Measurements from ENCODE around the gene TNS1.

TNS1 gene

DNA sequence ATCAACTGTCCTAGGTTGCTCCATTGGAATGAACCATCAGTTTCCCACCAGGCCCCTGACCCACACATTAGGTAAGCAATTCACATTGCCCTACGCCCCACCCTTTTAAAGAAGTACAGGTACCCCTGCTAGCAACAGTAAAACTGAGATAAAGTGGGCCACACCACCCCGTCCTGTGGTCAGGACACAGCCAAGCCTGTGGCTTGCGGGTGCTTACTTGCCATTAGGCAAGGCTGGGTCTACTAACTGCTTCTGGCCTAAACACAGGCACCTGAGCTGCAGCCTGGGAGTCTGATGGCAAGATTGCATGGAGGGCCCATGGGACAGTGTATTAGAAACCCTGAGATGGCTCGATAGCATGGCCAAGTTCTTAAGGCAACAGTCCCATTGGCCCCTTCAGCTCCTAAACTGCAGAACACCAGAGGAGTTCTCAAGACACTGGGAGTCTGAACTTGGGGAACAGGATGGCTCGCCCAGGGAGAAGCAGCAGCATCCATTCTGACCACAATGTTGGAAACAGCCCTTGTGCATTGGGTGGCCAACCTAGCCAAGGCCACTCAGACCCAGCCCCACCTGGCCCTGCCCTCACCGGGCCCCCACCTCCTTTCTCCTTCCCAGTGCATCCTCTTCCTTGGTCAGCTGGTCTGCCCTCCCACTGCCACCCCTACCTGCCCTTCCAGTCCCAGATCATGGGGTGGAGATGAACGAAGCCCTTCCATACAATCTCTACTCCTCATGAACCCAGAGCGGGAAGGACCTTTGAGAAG is 177.1 kb downstream of the TNS1 start:
- H3K4me3 ChIP-seq (replicated peaks; ENCODE audit: insufficient read depth, low read length): no peak overlapping the region
- DNase-seq (ENCODE audit: low read depth in 1 of 2, low spot score in 1 of 2): no peak
- H3K27me3 ChIP-seq (ENCODE audit: insufficient read depth, poor library complexity, severe bottlenecking): no peaks in the 10 kb centered on the region
- TF ChIP-seq CTCF (IDR thresholded peaks at IDR 0.05; ENCODE audit: insufficient read depth, low read length): no peak
- no peak for TF ChIP-seq SPI1 (IDR thresholded peaks at IDR 0.05; ENCODE audit: borderline replicate concordance, low read depth)
- no peak overlapping the region for H3K27ac ChIP-seq (replicated peaks)

- no peak for DNase-seq (ENCODE audit: low read depth in 1 of 2, low spot score in 1 of 2)
- H3K4me3 ChIP-seq (replicated peaks; ENCODE audit: insufficient read depth, low read length): no peak overlapping the region
- TF ChIP-seq SPI1 (IDR thresholded peaks at IDR 0.05; ENCODE audit: borderline replicate concordance, low read depth) (no peak), POLR2AphosphoS5 (IDR thresholded peaks at IDR 0.05; ENCODE audit: low read depth) (no peak), CTCF (IDR thresholded peaks at IDR 0.05; ENCODE audit: insufficient read depth, low read length) (no peak), GABPA (IDR thresholded peaks at IDR 0.05; ENCODE audit: low read depth) (no peak), REST (IDR thresholded peaks at IDR 0.05; ENCODE audit: insufficient replicate concordance, low read depth) (no peak)
- no peaks in the 10 kb centered on the region for H3K27me3 ChIP-seq (ENCODE audit: insufficient read depth, poor library complexity, severe bottlenecking)
- no peak overlapping the region for H3K27ac ChIP-seq (replicated peaks)
Observed at GRCh38 chr2:217824223-217824622, 178.6 kb downstream of the TNS1 start.

DNA sequence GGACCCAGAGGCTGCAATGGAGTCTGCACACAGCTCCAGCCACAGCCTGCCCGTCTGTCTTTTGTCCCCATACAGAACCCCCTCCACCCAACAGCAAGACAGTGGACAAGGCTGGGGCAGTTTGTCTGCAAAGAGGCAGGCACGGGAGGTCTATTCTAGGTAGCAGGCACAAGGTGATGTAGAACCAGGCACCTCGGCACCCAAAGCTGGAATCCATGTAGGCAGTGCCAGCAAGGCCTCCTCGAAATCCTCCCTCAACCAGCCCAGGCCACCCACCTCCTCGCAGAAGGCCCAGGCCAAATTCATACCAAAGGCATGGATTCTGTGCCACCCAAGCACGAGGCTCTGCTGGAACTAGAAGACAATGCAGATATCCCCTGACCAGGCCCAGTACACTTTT is 179.2 kb downstream of the TNS1 start:
- TF ChIP-seq CTCF (IDR thresholded peaks at IDR 0.05; ENCODE audit: insufficient read depth, low read length): no peak
- DNase-seq (ENCODE audit: low read depth in 1 of 2, low spot score in 1 of 2): no peak
- Histone ChIP-seq H3K4me3 (replicated peaks; ENCODE audit: insufficient read depth, low read length) (no peak overlapping the region), H3K27ac (replicated peaks) (no peak overlapping the region), H3K27me3 (ENCODE audit: insufficient read depth, poor library complexity, severe bottlenecking) (no peaks in the 10 kb centered on the region)

- TF ChIP-seq REST (IDR thresholded peaks at IDR 0.05; ENCODE audit: insufficient replicate concordance, low read depth): no peak
- no peak for TF ChIP-seq CTCF (IDR thresholded peaks at IDR 0.05; ENCODE audit: insufficient read depth, low read length)
- no peak for TF ChIP-seq GABPA (IDR thresholded peaks at IDR 0.05; ENCODE audit: low read depth)
- no peak for TF ChIP-seq SPI1 (IDR thresholded peaks at IDR 0.05; ENCODE audit: borderline replicate concordance, low read depth)
- no peak for TF ChIP-seq POLR2AphosphoS5 (IDR thresholded peaks at IDR 0.05; ENCODE audit: low read depth)
- Histone ChIP-seq H3K4me3 (replicated peaks; ENCODE audit: insufficient read depth, low read length) (no peak overlapping the region), H3K27me3 (ENCODE audit: insufficient read depth, poor library complexity, severe bottlenecking) (no peaks in the 10 kb centered on the region), H3K27ac (replicated peaks) (no peak overlapping the region)
- no peak for DNase-seq (ENCODE audit: low read depth in 1 of 2, low spot score in 1 of 2)
Observed at GRCh38 chr2:217822296-217823252, 180.2 kb downstream of the TNS1 start.
